Smooth muscle cell (in vitro differentiated cells): ENCODE measurements around the gene FILIP1L. TPM values are rescaled to one million over a fixed set of nuclear protein-coding genes. Genes with fewer than 3 reads are reported as not detected.

Source experiments
- DNase-seq: peaks from one replicate; lab custom pipeline; 2025; ENCODE audit not compliant: unreplicated experiment; lab: John Stamatoyannopoulos, UW
- H2AFZ ChIP-seq: fragments of 200-600 bp; sonication (generic); 2 replicates; pipeline ENCODE4 v1.6.0; 2016; ENCODE audit warnings: antibody characterized with exemption, low read depth, mild to moderate bottlenecking
- H3F3A ChIP-seq: fragments of 200-600 bp; sonication (generic); 2 replicates; pipeline ENCODE4 v1.6.0; 2017; ENCODE audit warnings: antibody characterized with exemption, low read depth
- H3K27ac ChIP-seq: fragments of 200-600 bp; sonication (generic); 2 replicates; pipeline ENCODE4 v1.5.1; 2016; ENCODE audit warnings: low read depth, mild to moderate bottlenecking
- H3K27me3 ChIP-seq: fragments of 200-600 bp; sonication (generic); 2 replicates; pipeline ENCODE4 v1.6.1; 2016; ENCODE audit warnings: low read depth, mild to moderate bottlenecking
- H3K36me3 ChIP-seq: fragments of 200-600 bp; sonication (generic); 2 replicates; pipeline ENCODE4 v1.5.1; 2016; ENCODE audit warnings: low read depth
- H3K4me1 ChIP-seq: fragments of 200-600 bp; sonication (generic); 2 replicates; pipeline ENCODE4 v1.5.1; 2016; ENCODE audit warnings: low read depth
- H3K4me2 ChIP-seq: fragments of 200-600 bp; sonication (generic); 2 replicates; pipeline ENCODE4 v1.6.0; 2016; ENCODE audit warnings: mild to moderate bottlenecking
- H3K4me3 ChIP-seq: fragments of 200-600 bp; sonication (generic); 2 replicates; pipeline ENCODE4 v1.5.1; 2016; ENCODE audit warnings: mild to moderate bottlenecking
- H3K79me2 ChIP-seq: fragments of 200-600 bp; sonication (generic); 2 replicates; pipeline ENCODE4 v1.6.0; 2016; ENCODE audit warnings: low read depth, mild to moderate bottlenecking
- H3K9ac ChIP-seq: fragments of 200-600 bp; sonication (generic); 2 replicates; pipeline ENCODE4 v1.6.0; 2016; ENCODE audit warnings: low read depth
- H3K9me3 ChIP-seq: fragments of 200-600 bp; sonication (generic); replicated peaks from 2 replicates; pipeline ENCODE4 v1.5.1; 2016; ENCODE audit warnings: low read depth
- H4K20me1 ChIP-seq: fragments of 200-600 bp; sonication (generic); 2 replicates; pipeline ENCODE4 v1.6.0; 2016; ENCODE audit warnings: low read depth
- CTCF ChIP-seq: fragments of 200-600 bp; sonication (generic); IDR thresholded peaks from 2 replicates; pipeline ENCODE4 v1.5.1; 2017; ENCODE audit warnings: borderline replicate concordance, mild to moderate bottlenecking, antibody characterized with exemption; ENCODE audit not compliant: insufficient read depth, poor library complexity, severe bottlenecking
- WGBS: methylation state at CpG from one replicate; pipeline ENCODE4 v1.1.7; 2016; ENCODE audit warnings: low lambda C conversion rate; 5-methylcytosine and 5-hydroxymethylcytosine counted together
- polyA plus RNA-seq: library from polyadenylated mRNA; unstranded; fragments of >200 nt; fragmentation: Nextera tagmentation; extraction: Ambion mirVana; gene quantifications from 2 replicates; pipeline ENCODE4 v1.2.1, GENCODE V29; 2016
- total RNA-seq: library from RNA; depleted of rRNA; stranded (reverse); fragments of >200 nt; gene quantifications from 2 replicates; pipeline ENCODE4 v1.2.3, GENCODE V29; 2014

Gene FILIP1L
- total and polyA plus RNA-seq, 2 experiments from 2014 or later: 56.2 to 104 TPM

- Histone ChIP-seq H3F3A (peaks cover 46% of the 10 kb centered on the region), H3K9me3 (no peaks in the 10 kb centered on the region), H3K4me3 (no peak overlapping the region), H3K9ac (peak overlapping the region; percentile 85), H4K20me1 (peaks cover 58% of the 10 kb centered on the region), H3K4me1 (peaks cover 19% of the 10 kb centered on the region), H3K36me3 (no peaks in the 10 kb centered on the region), H3K27ac (peak overlapping the region; percentile 98), H2AFZ (no peak overlapping the region), H3K4me2 (peak overlapping the region; percentile 74), H3K27me3 (no peaks in the 10 kb centered on the region), H3K79me2 (peaks cover 88% of the 10 kb centered on the region)
- no peak for TF ChIP-seq CTCF
- no peak for DNase-seq
- WGBS: 50% methylated on average over 2 of the region's 2 CpGs
Observed at GRCh38 chr3:99858469-99858868, 255.8 kb downstream of the FILIP1L start.

GRCh38 chr3:99857278-99857677 is 257.0 kb downstream of the FILIP1L start:
- WGBS: 78% methylated on average over 1 of the region's 1 CpG
- peak overlapping the region; percentile 11 for H3K4me2 ChIP-seq

GRCh38 chr3:99856437-99857220 is 257.7 kb downstream of the FILIP1L start:
- TF ChIP-seq CTCF: no peak
- Histone ChIP-seq H3K9me3 (no peaks in the 10 kb centered on the region), H2AFZ (no peak overlapping the region), H3K4me2 (no peak overlapping the region), H4K20me1 (peaks cover 46% of the 10 kb centered on the region), H3K4me1 (peaks cover 19% of the 10 kb centered on the region), H3F3A (peaks cover 56% of the 10 kb centered on the region), H3K36me3 (no peaks in the 10 kb centered on the region), H3K27ac (peak overlapping the region; percentile 98), H3K79me2 (peaks cover 86% of the 10 kb centered on the region), H3K4me3 (no peak overlapping the region), H3K9ac (no peak overlapping the region), H3K27me3 (no peaks in the 10 kb centered on the region)
- DNase-seq: no peak
- 77% methylated on average over 3 of the region's 3 CpGs for WGBS

More at GRCh38 chr3:99857278-99857677, 257.0 kb downstream of the FILIP1L start:
- peaks cover 86% of the 10 kb centered on the region for H3K79me2 ChIP-seq
- H4K20me1 ChIP-seq: peaks cover 47% of the 10 kb centered on the region
- no peaks in the 10 kb centered on the region for H3K9me3 ChIP-seq
- H2AFZ ChIP-seq: no peak overlapping the region
- DNase-seq: no peak
- no peaks in the 10 kb centered on the region for H3K27me3 ChIP-seq
- H3F3A ChIP-seq: peaks cover 53% of the 10 kb centered on the region
- no peak overlapping the region for H3K4me3 ChIP-seq
- H3K9ac ChIP-seq: no peak overlapping the region
- H3K27ac ChIP-seq: peak overlapping the region; percentile 98
- no peak for TF ChIP-seq CTCF
- peaks cover 19% of the 10 kb centered on the region for H3K4me1 ChIP-seq
- H3K36me3 ChIP-seq: no peaks in the 10 kb centered on the region
